Stimulated activated CD8-positive, alpha-beta memory T cell treated with anti-CD3 and anti-CD28 coated beads, Interleukin-2, amount 100 ng/mL, for 1 hour (primary cell): ENCODE measurements around the gene ANKRD40.

Experiments used
- DNase-seq, 2 donors: peaks; one replicate each; pipeline ENCODE4 v3.0.0-alpha.2; 2020; ENCODE audit warnings: low read depth in 2 of 2

ANKRD40 gene

DNA sequence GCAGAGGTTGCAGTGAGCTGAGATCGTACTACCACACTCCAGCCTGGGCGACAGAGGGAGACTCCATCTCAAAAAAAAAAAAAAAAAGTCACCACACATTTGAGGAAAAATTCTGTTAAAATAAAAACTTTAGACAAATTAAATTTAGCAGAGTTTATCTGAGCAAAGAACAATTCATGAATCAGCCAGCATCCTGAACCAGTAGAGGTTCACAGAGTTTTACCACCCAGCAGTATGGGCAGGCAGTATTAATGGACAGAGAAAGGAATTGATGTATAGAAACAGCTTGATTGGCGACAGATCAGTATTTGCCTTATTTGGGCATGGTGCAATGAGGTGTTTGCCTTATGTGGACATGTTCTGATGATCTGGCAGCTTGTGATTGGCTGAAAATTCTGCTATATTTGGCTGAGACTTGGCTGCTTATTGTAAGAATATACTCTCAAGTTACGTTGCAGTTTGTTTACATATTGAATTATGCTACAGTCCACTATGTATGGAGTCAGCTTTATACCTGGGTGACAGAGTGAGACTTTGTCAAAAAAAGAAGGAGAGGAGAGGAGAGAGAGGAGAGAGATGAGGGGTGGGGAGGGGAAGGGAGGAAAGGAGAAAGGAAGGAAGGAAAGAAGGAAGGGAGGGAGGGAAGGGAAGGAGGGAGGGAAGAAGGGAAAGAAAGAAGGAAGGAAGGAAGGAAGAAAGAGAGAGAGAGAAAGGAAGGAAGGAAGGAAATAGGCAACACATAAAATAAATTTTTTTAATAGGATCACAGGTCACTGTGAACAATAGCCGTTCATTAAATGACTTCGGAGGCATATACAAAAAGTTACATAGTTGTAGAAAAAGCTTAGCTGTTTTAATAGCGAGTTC lies 58.4 kb downstream of the ANKRD40 start:
- no peak for DNase-seq

DNA sequence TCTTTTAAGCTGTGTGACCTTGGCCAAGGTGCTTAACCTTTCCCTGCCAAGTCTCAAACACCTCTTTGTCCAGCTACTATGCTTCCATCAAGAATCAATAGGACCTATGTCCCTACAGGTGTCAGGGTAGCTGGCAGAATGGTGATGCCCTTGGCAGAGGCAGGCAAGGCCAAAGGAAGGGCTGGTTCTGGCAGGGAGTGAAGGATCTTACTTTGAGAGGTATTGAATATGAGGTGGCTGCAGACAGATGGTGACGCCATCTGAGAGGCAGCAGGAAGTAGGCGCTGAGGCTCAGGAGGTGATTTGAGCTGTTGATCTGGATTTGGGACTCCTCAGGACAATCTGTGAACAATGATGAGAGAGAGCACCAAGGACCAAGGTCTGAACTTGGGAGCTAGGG lies 60.5 kb downstream of the ANKRD40 start:
- DNase-seq, result no peak

GRCh38 chr17:50645748-50646682 lies 61.7 kb downstream of the ANKRD40 start:
- no peak for DNase-seq
